ENCODE data around the gene OTUB2. TPM values are rescaled to one million over a fixed set of nuclear protein-coding genes. Genes with fewer than 3 reads are reported as not detected.

OTUB2 gene
- total RNA-seq, 2 experiments from 2014 or later: 0.28 to 0.84 TPM

DNA sequence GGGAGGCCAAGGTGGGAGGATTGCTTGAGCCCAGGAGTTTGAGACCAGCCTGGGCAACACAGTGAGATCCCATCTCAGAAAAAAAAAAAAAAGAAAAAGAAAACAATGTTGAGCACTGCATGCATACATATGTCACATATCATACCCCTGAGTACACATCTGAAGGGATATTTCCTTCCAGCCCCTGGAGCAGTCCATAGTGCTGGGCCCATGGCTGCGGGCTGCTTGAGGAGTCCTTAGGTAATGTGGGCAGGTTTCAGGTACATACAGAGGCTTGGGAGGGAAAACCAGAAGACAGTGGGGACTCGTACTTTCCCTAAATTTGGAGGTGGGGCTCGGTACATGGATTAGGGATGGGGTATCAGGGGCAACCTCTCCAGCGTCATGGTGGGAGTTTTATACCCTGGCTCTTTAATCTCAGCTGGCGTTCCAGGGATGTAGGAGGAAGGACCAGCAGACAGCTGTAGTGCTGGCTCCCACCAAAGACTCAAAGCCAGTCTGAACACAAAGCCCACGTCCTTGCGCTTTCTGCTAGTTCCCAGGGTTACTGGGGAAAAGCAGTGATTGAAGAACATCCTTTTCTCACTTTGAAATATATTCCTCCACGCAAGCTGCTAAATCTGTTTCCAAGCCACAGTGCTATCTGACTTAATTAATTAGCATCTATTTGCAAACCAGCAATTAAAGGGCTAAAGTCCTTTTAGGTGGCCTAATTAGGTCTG lies 5.2 kb downstream of the OTUB2 start:
- intact Hi-C loops (cut with micrococcal nuclease; ENCODE audit: unreplicated experiment): no loop called here
- no peak overlapping the region for H3K4me2 ChIP-seq (ENCODE audit: low read length)
- H3K9me2 ChIP-seq (ENCODE audit: insufficient read depth, low read length): no peaks in the 10 kb centered on the region
- no peak overlapping the region for H2AFZ ChIP-seq (ENCODE audit: low read length)
- no peaks in the 10 kb centered on the region for H3K36me3 ChIP-seq (ENCODE audit: insufficient read depth, low read length)
- POLR2A ChIA-PET: no interaction called here
- H3K27ac ChIP-seq (ENCODE audit: low read depth, low read length, poor library complexity, severe bottlenecking): no peak overlapping the region
- peaks cover 3% of the 10 kb centered on the region for H3K4me1 ChIP-seq (ENCODE audit: insufficient read depth, low read length, poor library complexity, severe bottlenecking)
- no peak for DNase-seq (ENCODE audit: low spot score)
- no TSS peak for BruUV-seq (replicated peaks)
- H3K4me3 ChIP-seq (ENCODE audit: low read depth, low read length, poor library complexity, severe bottlenecking): no peak overlapping the region
- TF ChIP-seq, protein P1, sequence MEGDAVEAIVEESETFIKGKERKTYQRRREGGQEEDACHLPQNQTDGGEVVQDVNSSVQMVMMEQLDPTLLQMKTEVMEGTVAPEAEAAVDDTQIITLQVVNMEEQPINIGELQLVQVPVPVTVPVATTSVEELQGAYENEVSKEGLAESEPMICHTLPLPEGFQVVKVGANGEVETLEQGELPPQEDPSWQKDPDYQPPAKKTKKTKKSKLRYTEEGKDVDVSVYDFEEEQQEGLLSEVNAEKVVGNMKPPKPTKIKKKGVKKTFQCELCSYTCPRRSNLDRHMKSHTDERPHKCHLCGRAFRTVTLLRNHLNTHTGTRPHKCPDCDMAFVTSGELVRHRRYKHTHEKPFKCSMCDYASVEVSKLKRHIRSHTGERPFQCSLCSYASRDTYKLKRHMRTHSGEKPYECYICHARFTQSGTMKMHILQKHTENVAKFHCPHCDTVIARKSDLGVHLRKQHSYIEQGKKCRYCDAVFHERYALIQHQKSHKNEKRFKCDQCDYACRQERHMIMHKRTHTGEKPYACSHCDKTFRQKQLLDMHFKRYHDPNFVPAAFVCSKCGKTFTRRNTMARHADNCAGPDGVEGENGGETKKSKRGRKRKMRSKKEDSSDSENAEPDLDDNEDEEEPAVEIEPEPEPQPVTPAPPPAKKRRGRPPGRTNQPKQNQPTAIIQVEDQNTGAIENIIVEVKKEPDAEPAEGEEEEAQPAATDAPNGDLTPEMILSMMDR (conservative IDR thresholded peaks at IDR 0.05; ENCODE audit: low read length): no peak
- no peak for TF ChIP-seq EZH2phosphoT487 (IDR thresholded peaks at IDR 0.05; ENCODE audit: borderline replicate concordance, low read depth, low read length)
- no peaks in the 10 kb centered on the region for H4K20me1 ChIP-seq (ENCODE audit: insufficient read depth, low read length)
- H3K9me3 ChIP-seq (ENCODE audit: low read length): no peaks in the 10 kb centered on the region
- H3K79me2 ChIP-seq (ENCODE audit: insufficient read depth, low read depth, low read length): no peaks in the 10 kb centered on the region
- CTCF ChIA-PET (ENCODE audit: unreplicated experiment): no interaction called here

- Histone ChIP-seq H3K27ac (ENCODE audit: low read depth, low read length, poor library complexity, severe bottlenecking) (no peak overlapping the region), H3K9me3 (ENCODE audit: low read length) (no peaks in the 10 kb centered on the region), H3K36me3 (ENCODE audit: insufficient read depth, low read length) (no peaks in the 10 kb centered on the region), H2AFZ (ENCODE audit: low read length) (no peak overlapping the region), H3K4me1 (ENCODE audit: insufficient read depth, low read length, poor library complexity, severe bottlenecking) (no peaks in the 10 kb centered on the region), H3K4me2 (ENCODE audit: low read length) (no peak overlapping the region), H3K9me2 (ENCODE audit: insufficient read depth, low read length) (no peaks in the 10 kb centered on the region), H3K4me3 (ENCODE audit: low read depth, low read length, poor library complexity, severe bottlenecking) (no peak overlapping the region), H4K20me1 (ENCODE audit: insufficient read depth, low read length) (no peaks in the 10 kb centered on the region), H3K79me2 (ENCODE audit: insufficient read depth, low read depth, low read length) (no peaks in the 10 kb centered on the region)
- BruUV-seq (replicated peaks): no TSS peak
- ChIA-PET POLR2A (no interaction called here), CTCF (ENCODE audit: unreplicated experiment) (no interaction called here)
- TF ChIP-seq EZH2phosphoT487 (IDR thresholded peaks at IDR 0.05; ENCODE audit: borderline replicate concordance, low read depth, low read length): no peak
- TF ChIP-seq, protein P1 (conservative IDR thresholded peaks at IDR 0.05; ENCODE audit: low read length): no peak
- intact Hi-C loops (cut with micrococcal nuclease; ENCODE audit: unreplicated experiment): no loop called here
- DNase-seq (ENCODE audit: low spot score): no peak
Measured at GRCh38 chr14:94031883-94032279, 5.7 kb downstream of the OTUB2 start.

- H3K4me1 ChIP-seq (ENCODE audit: insufficient read depth, low read length, poor library complexity, severe bottlenecking): no peaks in the 10 kb centered on the region
- no peak overlapping the region for H3K4me2 ChIP-seq (ENCODE audit: low read length)
- no peaks in the 10 kb centered on the region for H3K36me3 ChIP-seq (ENCODE audit: insufficient read depth, low read length)
- H2AFZ ChIP-seq (ENCODE audit: low read length): no peak overlapping the region
- BruUV-seq (replicated peaks): no TSS peak
- H3K79me2 ChIP-seq (ENCODE audit: insufficient read depth, low read depth, low read length): no peaks in the 10 kb centered on the region
- no peaks in the 10 kb centered on the region for H3K9me2 ChIP-seq (ENCODE audit: insufficient read depth, low read length)
- no peak for DNase-seq (ENCODE audit: low spot score)
- TF ChIP-seq EZH2phosphoT487 (IDR thresholded peaks at IDR 0.05; ENCODE audit: borderline replicate concordance, low read depth, low read length): no peak
- TF ChIP-seq, protein P1 (conservative IDR thresholded peaks at IDR 0.05; ENCODE audit: low read length): no peak
- POLR2A ChIA-PET: interaction anchor here (0.7 to 2.5 kb wide), 2 partner anchors 47 to 97 kb away, joined by 5 read pairs; no protein-coding TSS in a partner anchor
- no peak overlapping the region for H3K4me3 ChIP-seq (ENCODE audit: low read depth, low read length, poor library complexity, severe bottlenecking)
- no peak overlapping the region for H3K27ac ChIP-seq (ENCODE audit: low read depth, low read length, poor library complexity, severe bottlenecking)
- H4K20me1 ChIP-seq (ENCODE audit: insufficient read depth, low read length): no peaks in the 10 kb centered on the region
- CTCF ChIA-PET (ENCODE audit: unreplicated experiment): interaction anchor here (1.2 kb wide), 1 partner anchor 9 kb away, joined by 3 read pairs; the partner anchor contains the start of gene OTUB2
- H3K9me3 ChIP-seq (ENCODE audit: low read length): no peaks in the 10 kb centered on the region
- intact Hi-C loops (cut with micrococcal nuclease; ENCODE audit: unreplicated experiment): no loop called here
Measured at GRCh38 chr14:94034886-94035285, 8.7 kb downstream of the OTUB2 start.
